ENCODE data around the gene MUS81.

Gene MUS81, protein sequence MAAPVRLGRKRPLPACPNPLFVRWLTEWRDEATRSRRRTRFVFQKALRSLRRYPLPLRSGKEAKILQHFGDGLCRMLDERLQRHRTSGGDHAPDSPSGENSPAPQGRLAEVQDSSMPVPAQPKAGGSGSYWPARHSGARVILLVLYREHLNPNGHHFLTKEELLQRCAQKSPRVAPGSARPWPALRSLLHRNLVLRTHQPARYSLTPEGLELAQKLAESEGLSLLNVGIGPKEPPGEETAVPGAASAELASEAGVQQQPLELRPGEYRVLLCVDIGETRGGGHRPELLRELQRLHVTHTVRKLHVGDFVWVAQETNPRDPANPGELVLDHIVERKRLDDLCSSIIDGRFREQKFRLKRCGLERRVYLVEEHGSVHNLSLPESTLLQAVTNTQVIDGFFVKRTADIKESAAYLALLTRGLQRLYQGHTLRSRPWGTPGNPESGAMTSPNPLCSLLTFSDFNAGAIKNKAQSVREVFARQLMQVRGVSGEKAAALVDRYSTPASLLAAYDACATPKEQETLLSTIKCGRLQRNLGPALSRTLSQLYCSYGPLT

DNA sequence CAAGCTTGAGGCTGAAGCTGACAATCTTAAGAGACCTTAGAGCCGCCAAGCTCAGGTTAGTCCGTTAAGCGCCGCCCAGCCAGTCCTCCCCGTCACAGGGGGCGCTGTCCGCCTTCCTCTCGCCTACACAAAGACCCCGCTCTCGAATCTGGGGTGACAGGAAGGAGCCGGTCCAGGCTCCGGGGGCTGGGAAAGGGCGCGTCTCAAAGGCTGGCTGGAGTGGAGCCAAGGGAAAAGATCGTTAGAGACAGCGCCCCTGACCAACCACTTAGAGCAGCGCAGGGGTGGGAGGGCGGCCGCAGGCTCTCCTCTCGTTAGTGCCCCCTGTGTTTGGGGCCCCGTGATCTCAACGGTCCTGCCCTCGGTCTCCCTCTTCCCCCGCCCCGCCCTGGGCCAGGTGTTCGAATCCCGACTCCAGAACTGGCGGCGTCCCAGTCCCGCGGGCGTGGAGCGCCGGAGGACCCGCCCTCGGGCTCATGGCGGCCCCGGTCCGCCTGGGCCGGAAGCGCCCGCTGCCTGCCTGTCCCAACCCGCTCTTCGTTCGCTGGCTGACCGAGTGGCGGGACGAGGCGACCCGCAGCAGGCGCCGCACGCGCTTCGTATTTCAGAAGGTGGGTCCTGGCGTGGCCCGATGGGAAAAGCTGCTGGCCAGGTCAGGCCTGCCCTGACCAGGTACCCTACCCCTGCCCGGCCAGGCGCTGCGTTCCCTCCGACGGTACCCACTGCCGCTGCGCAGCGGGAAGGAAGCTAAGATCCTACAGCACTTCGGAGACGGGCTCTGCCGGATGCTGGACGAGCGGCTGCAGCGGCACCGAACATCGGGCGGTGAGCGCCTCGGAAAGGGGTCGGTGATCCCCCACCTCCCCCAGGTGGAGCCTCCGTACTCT lies at the start of gene MUS81:
MUS81 (plus strand) TSS at position 156 of the 887 bp plus-strand sequence; CDS start at position 477, 321 bp downstream.
- DNase-seq (ENCODE audit: low read depth) = peak; percentile 91
- TF ChIP-seq, protein P1, sequence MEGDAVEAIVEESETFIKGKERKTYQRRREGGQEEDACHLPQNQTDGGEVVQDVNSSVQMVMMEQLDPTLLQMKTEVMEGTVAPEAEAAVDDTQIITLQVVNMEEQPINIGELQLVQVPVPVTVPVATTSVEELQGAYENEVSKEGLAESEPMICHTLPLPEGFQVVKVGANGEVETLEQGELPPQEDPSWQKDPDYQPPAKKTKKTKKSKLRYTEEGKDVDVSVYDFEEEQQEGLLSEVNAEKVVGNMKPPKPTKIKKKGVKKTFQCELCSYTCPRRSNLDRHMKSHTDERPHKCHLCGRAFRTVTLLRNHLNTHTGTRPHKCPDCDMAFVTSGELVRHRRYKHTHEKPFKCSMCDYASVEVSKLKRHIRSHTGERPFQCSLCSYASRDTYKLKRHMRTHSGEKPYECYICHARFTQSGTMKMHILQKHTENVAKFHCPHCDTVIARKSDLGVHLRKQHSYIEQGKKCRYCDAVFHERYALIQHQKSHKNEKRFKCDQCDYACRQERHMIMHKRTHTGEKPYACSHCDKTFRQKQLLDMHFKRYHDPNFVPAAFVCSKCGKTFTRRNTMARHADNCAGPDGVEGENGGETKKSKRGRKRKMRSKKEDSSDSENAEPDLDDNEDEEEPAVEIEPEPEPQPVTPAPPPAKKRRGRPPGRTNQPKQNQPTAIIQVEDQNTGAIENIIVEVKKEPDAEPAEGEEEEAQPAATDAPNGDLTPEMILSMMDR (IDR thresholded peaks at IDR 0.05; ENCODE audit: low read depth, low read length, missing control alignments) = peak; percentile 85
- H3K4me3 ChIP-seq (ENCODE audit: low read depth, low read length) = peak within 1 kb of the TSS; percentile 83

DNA sequence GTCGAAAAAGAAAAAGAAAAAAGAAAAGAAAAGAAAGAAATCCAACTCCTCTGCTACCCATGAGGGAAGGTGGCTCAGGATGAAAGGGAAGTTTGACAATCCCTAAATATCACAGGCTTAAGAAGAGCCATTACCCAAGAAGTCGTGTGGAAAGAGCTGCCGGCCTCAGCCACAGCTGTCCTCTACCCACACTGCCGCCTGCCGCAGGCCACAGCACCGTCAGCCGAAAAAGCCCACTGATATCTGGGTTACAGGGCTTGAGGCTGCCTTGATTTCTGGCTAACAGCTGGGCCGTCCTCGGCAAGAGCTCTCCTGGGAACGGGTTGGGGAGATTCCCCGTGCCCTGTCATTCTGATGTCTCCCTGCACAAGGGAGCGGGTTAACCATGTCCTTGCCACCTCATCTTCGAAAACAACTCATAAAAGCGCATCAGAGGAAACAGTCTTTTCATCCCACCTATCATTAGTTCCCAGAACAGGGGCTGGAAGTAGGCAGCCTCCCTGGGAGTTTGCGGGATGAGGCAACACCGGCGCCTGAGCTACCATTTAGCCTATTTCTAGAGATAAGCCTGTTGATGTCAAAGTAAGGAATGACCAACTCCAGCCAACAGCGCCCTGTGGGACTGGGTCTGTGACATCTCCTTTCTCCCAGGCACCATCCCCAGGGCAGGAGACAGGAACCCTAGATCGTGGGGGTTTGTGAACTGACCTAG lies 48.3 kb upstream of the MUS81 start:
- no peak overlapping the region for H3K4me3 ChIP-seq (ENCODE audit: low read depth, low read length)
- TF ChIP-seq, protein P1 (IDR thresholded peaks at IDR 0.05; ENCODE audit: low read depth, low read length, missing control alignments) = no peak
- DNase-seq (ENCODE audit: low read depth) = no peak

DNA sequence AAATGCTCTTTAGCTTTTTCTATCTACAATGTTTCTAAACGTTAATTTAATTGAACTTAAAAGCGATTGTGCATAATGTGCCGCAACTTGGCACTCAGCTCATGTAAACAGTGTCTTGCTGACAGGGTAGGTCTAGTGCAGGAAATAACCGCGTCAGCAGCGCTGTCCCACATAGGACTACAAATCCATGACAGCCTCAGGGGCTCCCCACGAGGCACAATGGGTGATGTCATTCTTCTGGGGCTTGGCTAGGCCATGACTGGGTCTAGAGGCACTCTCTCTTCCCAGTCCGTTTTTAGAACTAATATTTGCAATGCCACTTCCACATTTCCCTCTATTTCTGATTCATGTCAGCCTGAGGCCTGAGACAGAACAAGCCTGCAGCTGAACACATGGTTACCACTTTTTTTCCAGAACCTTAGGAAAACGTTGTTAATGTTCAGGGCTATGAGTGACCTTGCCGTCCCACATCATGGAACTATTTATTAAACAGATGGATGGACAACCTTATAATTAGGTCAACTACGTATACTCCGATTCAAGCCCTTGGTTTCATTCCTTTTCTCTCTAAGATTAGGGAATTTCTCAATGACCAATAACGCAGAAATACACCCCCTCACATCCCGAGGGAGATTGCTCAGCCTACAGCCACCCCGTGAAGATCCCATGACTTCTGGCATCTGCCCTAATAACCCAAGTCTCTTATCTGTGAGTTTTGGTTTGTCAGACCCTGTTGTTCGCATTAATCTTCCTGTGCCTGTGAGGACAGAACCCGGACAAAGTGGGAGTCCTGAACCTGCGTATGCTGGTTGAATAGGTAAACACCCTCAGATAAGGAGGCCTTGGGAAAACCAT lies 45.9 kb upstream of the MUS81 start:
- DNase-seq (ENCODE audit: low read depth) = no peak
- TF ChIP-seq, protein P1 (IDR thresholded peaks at IDR 0.05; ENCODE audit: low read depth, low read length, missing control alignments) = no peak
- H3K4me3 ChIP-seq (ENCODE audit: low read depth, low read length) = no peak overlapping the region

DNA sequence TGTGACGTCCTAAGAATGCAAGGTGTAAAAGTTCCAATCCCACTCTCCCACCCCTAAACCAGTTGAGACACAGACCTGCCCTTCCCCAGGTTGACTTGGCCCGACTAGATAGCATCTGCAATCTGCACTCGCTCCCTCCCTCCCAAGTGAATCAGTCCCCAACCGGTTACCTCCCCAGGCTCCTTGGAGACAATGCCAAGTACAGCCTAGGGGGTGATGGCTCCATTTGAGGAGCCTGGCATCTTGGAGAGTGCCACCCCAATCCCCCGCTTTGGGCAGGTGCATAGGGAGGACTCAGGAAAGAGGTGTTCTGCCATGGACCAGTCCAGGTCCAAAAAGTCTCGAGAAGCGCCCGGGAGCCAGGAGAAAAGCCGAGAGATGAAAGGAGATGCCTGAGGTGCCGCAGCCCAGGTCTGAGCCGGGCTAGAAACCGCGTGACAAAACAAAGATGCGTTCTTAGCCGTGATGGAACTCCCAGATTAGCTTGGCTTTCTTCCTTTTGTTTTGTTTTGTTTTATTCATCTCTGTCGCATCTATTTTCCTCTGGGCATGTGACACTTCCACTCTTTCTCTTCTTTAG lies 45.2 kb upstream of the MUS81 start:
- no peak overlapping the region for H3K4me3 ChIP-seq (ENCODE audit: low read depth, low read length)
- no peak for DNase-seq (ENCODE audit: low read depth)

DNA sequence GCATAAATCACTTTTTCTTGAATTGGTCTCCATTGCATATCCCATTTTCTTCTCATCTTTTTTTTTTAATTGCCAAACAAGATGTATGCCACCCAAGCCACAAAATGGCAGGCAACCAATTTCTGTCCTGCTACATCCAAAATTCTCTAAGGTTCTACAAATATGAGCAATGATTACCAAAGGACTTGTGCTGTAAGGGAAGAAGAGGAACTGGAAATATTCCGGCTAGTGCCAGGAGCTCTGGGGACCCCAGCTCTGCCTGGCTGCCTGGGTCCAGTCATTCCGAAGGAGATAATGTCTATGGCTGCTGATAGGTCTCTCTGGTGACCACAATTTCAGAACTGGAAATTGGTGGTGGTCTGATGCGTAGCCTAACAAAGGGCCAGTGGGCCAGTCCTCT lies 43.5 kb upstream of the MUS81 start:
- TF ChIP-seq, protein P1 (IDR thresholded peaks at IDR 0.05; ENCODE audit: low read depth, low read length, missing control alignments) = no peak
- no peak for DNase-seq (ENCODE audit: low read depth)
- no peak overlapping the region for H3K4me3 ChIP-seq (ENCODE audit: low read depth, low read length)

More for the DNA sequence above, 45.2 kb upstream of the MUS81 start:
- TF ChIP-seq, protein P1 (IDR thresholded peaks at IDR 0.05; ENCODE audit: low read depth, low read length, missing control alignments) = no peak
